Activated CD4-positive, alpha-beta T cell treated with anti-CD3 and anti-CD28 coated beads, Interleukin-2, Interleukin-4, amounts not matched to agents 100 ng/mL and 50 ng/mL, durations not matched to agents 16 hours and 8 hours (primary cell): ENCODE data around the gene RAD51B.
A peak's percentile ranks its signal among the peaks of the same experiment; 100 is the strongest.
"Not testable (repeated sequence)": the region's sequence is repeated elsewhere in the genome, so short reads cannot be mapped to it uniquely, and the experiment has no call there.

Experiments
- DNase-seq: peaks from one replicate; pipeline ENCODE4 v3.0.0-alpha.2; 2020; ENCODE audit warnings: low spot score

The RAD51B gene

DNA sequence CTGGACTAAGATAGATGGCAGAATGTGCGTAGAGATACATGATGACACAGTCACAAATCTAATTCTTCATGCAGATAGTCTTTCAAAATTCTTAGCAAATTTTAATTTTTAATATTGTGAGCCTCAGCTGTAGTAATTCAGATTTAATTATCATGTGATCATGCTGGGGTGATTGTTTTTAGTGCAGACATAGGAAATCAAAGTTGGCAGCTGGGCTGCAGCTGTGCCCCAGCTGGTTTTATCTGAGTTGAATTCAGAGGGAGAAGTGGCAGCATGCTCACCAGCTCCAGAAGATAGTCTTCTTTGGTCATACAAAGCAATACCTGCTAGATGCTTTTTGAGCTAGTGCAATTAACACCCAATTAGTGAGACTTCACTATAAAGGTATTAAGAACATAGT is 292.9 kb downstream of the RAD51B start:
- no peak for DNase-seq

DNA sequence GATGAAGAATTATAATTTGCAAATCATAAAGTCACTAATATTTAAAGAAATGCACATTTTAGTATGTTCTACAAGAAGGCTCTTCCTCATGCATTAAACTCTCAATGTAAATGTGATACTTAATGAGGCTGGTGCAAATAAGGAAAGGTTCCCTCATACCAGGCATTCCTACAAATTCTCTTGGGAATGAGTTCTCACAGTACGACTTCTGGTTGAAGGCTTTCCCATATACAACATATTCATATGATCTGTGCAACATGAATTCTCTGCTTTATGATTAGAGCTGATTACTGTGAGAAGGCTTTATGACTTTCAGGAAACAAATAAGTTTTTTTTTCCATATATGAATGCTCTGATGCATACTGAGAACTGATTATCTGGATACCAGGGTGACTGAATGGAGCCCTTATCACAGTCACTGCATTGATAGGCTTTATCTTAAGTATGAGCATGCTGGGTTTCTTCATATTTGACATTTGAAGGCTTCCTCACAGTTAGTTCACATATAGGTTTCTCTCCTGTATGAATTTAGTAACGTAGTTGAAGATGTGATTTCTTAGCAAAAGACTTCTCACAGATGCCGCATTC is 293.9 kb downstream of the RAD51B start:
- no peak for DNase-seq

DNA sequence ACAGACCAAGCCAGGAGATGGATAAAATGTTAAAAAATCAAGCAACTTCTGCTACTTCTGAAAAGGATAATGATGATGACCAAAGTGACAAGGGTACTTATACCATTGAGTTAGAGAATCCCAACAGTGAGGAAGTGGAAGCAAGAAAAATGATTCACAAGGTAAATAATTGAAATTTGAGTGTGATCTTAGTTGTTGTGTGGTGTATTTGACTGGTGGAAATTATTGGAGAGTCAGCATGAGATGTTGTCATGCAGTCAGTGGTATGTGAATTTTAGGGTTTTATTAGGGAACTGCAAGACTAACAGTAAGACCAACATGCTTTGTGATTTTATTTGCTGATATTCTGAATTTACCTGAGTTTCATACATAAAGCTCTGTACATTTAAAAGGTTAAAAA is 296.4 kb downstream of the RAD51B start:
- not testable (repeated sequence) for DNase-seq

DNA sequence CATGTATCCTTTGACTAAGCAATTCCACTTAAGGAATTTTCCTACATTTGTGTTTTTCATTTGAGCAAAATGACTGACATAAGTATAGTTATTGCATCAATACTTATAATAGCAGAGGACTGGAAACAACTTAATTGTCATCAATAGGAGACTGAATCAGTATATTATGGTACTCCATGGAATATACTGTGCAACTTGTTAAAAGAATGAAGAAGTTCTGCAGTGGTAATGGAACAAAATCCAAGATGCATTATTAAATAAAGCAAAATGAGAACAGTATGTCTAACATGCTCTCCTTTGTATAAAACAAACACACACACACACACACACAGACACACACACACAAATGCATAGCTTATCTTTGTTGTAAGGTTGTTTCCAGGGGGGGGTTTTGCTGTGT is 303.1 kb downstream of the RAD51B start:
- no peak for DNase-seq

DNA sequence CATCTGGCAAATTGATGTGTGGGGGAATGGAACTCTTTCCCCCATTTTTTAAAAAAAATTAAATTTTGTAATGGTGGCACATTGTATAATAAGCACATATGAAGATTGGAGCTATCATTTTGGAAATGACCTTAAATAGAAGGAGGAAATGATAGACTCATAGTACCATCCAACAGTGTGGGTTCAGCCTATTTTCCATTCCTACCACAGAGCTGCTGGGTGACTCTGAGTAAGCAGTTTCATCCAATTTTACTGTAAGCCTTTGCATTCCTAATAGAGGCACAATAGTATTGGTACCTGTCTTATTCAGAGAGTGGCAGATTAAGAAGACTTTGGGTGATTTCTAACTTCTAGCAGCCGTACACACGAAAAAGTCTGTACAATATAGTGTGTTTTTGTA is 304.5 kb downstream of the RAD51B start:
- DNase-seq = peak; percentile 9

DNA sequence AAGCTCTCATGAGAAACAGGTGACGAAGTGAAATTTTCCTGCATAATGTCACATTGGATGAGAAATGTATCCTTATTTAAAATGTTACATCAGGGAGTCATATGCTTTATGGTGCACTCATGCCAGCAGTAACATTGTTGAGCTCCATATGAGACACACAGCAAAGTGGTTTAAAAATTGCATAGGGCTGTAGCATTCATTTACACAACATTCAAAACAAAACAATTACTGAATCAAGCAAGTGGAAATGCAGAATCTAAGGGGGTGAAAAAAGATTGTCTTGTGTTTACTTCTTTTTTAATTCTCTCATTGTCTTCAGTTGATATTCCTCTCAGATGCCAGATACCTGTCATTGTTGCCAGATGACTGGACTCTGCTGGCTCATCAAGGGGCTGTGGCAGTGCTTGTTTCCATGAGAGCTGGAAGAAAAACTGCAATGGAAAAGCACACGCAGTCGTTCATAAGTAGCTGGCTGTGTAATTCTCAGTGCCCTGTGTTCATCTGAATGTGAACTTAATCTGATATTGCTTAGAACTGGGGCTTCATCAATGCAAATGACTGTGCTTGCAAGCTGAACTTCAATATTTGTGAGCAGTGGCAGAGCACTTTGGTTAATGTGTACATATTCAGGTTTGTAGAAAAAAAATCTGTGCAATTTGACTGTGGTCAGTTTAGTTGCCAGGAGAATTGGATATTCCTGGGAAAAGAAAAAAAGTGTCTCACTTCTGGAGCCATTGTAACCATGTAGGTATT is 305.6 kb downstream of the RAD51B start:
- no peak for DNase-seq

DNA sequence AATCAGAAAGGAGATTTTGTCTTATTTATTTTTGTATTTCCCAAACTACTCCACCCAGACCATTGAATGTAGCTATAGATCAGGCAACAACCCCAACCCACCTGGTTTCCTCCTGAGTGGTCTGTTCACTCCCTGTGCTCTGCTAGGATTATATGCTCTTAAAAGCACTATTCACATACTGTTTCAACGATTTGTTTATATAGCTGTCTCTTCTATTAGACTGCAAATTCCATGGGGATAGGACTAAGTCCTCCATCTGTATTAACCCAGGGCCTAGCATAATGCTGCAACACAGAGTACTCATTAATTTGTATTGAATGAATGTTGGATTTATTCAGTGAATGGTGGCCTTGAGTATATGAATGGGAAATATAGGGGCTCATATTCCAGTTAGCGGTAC is 307.6 kb downstream of the RAD51B start:
- DNase-seq = no peak

DNA sequence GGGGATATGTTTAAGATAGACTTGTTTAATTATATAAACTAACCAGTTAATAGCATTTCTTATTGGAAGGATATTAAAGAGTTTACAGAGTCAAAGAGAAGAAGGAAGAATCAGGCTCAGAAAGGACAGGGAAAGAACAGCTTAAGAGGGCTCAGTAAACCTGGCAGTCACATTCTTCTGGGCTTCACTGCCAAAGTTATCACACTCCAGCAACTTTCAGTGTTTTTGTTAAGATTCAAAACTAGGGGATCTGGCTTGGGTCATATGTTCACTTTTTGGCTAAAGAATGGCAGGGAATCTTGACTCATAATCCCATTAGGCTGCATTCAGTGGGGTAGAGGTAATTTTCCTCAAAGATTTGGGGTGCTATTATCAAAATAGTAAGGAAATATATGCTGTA is 312.3 kb downstream of the RAD51B start:
- DNase-seq = no peak

DNA sequence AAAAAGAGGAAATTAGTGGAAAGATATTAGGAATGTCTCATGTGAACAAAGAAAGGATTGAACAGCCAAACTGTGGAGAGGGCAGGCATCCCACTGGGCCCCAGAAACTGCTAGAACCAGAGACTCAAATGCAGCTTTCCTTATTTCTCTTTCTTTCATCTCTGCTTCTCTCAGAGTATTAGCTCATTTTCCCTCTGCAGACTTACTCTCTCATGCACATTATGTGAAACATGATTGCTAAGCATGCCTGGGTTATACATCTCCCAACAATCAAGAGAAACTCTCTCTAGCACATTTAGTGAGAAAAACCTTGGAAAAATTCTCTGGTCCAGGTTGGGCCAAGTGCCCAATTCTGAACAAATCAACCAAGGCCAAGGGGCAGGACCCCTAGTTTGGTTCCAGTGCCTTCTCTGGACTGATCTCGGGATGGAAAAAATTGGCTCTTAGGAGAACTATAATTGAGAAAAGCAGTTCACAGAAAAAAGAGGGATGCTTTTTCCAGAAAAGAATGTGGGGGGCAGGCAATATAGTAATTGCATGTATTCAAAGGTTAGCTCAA is 313.1 kb downstream of the RAD51B start:
- DNase-seq = no peak

DNA sequence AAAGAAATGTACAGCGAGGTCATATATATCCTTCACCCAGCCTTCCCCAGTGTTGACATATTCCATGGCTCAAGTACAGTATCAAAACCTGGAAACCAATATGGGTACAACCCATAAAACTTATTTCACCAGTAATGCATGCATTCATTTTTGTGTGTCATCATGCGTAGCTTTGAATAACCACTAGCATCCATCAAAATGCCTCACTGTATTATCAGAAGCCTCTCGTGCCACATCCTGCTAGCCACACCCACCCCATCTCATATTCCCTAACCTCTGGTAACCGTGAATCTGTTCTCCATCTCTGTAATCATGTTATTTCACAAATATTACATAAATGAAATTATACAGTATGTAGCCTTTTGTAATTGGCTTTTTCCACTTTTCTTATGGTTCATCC is 314.3 kb downstream of the RAD51B start:
- no peak for DNase-seq

DNA sequence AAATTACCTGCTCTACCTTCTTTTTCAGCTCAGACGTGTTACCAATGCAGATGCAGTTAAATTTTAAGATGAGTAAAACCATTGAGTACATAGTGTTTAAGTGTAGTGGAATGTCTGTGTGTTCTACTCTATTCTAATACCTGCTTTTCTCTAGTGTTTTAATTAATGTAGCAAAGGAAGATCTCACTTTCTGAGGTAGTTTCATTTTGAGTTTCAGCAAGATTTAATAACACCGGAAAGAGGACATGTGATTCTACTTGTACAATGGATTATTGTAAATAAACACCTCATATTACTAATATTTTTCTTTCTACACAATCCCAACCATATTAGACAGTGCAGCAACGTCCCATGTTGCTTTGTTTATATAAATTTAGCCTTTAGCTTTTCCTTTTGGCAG is 315.4 kb downstream of the RAD51B start:
- DNase-seq = no peak

DNA sequence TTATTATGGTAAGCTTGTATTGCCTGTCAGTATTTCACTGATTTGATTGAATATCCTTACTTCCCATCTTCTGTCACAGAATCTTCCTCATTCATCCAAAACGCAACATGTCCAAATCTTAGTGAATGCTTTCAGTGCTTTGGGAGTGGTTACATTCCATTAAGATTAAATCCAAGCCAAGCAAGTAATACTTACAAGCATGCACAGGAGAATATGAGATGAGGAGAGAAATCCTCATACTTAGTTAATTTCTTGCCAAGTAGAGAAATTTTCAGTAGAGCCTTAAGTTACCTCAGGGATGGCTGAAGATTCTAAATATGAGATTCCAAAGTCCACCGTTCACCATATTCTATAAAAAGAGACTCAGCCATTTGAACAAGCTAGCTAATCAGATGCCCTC is 316.0 kb downstream of the RAD51B start:
- DNase-seq = no peak

DNA sequence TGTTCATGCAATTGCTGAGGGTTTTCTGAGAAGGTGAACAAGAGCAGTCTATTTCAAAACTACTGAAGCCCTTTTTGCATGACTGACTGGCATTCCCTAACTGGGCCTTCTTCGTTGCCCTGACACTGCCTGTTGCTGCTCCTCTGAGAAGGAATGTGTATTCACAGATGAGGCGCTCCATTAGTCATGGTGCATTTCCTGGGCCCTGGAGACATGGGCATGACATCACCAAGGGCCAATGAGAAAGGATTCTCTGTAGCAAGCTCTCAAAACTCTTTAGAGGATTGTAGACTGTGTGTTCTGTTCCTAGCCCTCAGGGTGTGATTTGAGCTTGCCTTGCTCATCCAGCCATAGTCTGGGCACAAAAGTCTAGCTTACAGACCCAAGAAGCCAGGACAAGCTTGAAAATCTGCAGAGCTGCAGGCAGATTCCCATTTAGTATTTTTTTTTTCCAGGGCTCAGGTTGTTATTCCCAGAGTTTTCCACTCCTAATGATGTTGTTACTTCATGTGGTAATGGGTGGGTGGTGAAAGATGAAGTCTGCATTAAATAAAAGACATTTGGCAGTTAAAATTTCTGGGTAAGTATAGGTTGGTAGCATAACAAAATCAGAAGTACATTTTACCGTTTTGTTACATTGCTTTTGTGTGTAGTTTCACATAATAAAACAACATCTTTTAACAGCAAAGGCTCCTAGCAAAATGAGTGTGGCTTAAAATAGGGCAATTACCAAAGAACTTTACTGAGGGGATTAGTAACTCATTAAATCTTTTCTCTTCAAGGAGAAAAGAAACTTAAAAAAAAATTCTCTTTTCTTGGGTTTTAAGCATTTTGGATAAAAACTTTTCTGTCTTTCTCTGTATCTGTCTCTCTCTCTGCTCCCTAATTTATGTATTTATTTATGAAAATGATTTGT is 318.4 kb downstream of the RAD51B start:
- DNase-seq = no peak

DNA sequence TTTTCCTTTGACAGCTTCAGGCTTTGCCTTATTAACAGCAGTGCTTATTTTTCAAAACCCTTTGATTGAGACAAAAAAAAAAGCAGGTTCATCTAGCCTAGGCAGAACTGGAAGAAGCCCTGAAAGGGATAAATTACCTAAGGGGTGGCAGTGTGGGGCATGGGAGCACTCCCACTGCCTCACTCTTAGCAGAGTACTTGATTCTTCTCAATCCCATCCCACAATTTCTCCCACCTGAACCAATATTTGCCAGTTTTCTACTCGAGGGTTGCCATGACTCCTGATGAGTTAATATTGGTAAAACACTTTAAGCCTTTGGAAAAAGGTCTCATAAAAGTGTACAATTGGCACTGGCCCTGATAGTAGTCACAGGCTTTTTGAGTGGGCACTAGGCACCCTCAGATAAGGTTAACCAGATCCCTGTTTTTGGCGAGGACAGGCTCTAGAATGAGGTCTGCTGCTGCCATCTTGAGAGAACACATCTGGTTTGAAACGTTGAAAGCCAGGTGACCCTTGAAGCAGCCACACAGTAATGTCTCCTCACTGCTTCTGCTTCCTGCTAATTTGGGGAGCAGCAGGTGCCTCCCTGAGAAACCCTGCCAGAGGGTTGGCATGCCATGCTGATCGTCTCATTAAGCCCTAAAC is 320.0 kb downstream of the RAD51B start:
- DNase-seq = no peak

DNA sequence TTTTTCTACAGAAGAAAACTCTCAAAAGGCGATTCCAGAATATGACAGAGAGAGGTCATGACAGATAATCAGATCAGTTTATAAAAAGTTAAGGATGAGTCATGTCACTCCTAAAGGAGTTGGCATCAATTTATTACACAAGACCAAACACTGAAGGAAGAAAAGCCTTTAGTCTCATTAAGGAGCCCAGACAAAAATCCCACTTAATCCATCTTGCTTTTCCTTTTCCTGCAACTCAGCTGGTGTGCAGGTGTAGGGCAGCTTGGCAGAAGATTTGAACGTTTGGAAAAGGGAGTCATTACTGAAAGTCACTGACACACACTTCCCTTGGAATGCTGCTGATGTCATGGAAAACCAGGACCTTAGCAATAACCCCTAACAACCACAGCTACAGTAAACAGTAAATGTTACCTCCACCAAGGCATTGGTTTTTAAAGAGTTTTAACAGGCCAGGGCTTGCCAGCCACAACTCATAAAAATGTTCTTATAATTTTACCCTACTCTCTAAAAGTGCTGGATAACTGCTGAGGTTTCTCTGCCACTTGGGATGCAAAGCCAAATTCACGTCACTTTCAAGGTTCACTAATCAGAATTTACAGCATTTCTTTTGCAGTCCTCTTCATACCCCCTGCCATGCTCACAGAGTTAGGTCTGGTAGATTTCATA is 320.6 kb downstream of the RAD51B start:
- no peak for DNase-seq

DNA sequence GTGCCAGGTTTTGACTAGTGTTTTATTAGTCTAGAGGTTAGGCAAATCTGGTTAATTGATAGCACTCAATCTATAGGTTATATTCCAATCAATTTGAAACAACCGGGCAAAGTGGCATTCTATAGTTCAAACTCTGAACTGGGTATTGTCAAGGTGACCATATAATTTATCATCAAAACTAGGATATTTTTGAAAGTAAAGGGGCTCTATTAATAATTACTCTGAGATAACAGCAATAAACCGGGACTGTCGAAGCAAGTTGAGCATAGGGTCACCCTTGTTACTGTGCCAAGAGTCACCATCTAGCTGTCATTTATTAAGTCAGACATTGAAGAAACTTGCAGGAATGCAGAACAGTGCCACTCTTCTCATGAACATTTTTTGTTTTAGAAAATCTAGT is 321.2 kb downstream of the RAD51B start:
- DNase-seq = no peak

DNA sequence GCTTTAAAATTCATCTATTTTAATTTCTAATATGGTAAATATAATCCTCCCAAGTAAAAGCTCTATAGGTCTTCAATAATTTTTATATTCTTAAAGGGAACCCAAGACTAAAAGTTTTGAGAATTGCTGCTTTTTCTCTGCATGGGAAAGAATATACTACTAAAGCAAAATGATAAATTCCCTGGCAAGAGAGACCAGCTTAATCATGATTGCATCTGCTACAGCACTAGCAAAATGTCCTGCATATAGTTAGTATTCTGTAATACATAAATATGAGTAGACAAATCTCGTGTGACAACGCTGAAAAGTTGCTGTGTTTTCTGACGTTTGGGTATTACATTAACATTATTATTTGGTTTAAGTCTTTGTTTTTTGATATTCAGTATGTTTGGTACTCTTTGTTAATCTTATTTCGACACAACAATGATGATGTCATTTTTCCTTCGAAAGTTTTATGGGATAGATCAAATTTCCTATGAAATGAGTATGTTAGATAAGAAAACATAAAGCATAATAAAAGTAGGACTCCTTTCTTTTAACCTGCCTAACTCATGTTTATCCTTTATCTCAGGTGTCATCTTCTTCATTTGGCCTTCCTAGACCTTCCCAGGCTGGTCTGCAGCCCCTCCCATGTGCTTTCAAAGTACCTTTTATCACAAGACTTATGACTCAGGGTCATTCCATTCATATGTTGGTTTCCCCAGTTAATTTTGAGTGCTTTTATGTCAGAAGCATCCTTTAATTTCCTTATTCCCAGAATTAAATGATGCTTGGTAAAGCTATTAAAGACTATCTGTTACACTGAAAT is 321.9 kb downstream of the RAD51B start:
- DNase-seq = no peak

DNA sequence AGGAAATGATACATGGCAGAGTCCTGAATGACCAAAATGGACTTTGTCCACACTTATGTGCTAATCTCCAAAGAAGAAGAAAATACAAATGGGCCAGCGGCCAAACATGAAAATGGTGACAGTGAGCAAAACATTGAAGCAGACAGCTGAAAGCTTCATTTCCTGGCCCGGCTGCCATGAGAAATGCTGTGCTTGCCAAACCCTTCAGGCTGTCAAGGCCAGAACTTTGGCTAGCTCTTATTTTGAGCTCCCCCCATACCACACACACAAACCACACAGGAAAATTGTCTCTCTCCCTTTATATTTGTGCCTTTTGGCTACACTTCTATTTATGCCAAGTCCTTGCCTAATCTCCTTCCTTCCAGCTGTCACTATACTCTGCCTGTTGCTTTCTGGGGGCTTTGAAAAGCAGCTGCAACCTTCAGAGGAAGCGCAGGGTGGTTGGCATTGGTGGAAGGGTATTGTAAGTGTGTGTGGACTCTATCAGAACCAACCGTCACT is 323.8 kb downstream of the RAD51B start:
- DNase-seq = no peak

DNA sequence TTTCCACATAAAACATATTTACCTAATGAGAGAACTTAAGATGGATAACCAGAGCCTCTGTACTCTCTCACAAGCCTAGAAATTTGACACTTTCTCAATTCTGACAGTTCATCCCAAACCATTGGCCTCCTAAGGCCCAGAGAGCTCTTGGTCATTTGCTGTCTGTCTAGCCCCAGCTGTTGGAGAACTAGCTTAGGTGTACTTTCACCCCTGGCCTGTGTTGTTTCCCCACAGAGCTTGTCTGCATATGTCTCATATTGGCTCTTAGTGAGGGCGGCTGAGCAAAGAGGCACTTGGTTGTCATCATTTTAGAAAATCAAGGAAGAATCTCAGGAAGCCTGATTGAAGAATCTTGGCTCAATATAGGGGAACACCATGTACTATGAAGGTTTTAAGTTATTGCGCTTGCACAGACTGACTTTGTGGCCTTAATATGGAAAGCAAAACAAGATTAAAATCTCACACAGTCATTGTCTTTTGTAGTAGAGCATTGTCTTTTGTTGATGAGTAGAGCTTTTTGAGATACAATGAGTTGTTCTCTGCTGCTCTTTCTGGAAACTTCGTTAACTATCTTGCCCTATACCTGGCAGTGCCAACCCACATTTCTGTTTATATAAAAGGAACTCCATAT is 324.6 kb downstream of the RAD51B start:
- no peak for DNase-seq

DNA sequence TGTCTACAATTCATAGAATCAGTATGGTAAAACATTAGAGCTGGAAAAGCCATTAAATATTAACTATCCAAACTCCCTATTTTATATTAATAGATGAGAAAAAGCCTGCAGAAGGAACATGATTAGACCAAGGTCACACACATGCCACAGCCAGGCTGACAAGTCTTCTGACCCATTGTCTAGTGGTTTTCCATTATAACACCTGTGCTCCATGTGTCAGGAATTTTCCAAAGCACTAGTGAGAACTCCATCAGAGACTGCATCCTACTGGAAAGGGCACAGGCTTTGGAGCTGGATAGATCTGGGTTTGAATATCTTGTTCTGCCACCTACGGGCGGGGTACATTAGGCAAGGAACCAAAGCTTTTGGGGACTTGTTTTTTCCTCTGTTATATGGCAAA is 325.5 kb downstream of the RAD51B start:
- no peak for DNase-seq
